Measurements from ENCODE around the gene IL9.

- no peak for TF ChIP-seq POLR2A (IDR thresholded peaks at IDR 0.05)
- no peak for TF ChIP-seq CTCF (IDR thresholded peaks at IDR 0.05)
Observed at GRCh38 chr5:135880278-135880677, 15.4 kb downstream of the IL9 start.
